WERI-Rb-1 (cell line): ENCODE results near the gene B4GALT2.

Experiments
- DNase-seq: peaks from one replicate; pipeline ENCODE4 v3.0.0-alpha.2; 2020
- H3K27ac ChIP-seq: fragments of 250-450 bp; sonication (Bioruptor Pico); 2 replicates; pipeline ENCODE4 v1.5.1; 2020; ENCODE audit warnings: mild to moderate bottlenecking, moderate library complexity
- H3K27me3 ChIP-seq: fragments of 250-450 bp; sonication (Bioruptor Pico); 2 replicates; pipeline ENCODE4 v1.5.1; 2021; ENCODE audit warnings: mild to moderate bottlenecking, low read depth, moderate library complexity; ENCODE audit not compliant: insufficient read depth, severe bottlenecking
- H3K36me3 ChIP-seq: fragments of 250-450 bp; sonication (Bioruptor Pico); 2 replicates; pipeline ENCODE4 v1.5.1; 2020; ENCODE audit warnings: mild to moderate bottlenecking, moderate library complexity
- H3K4me3 ChIP-seq: 2 replicates; pipeline ENCODE4 v1.5.1; 2011; ENCODE audit warnings: low read depth, mild to moderate bottlenecking, control low read depth, low read length
- H3K9me3 ChIP-seq: fragments of 250-450 bp; sonication (Bioruptor Pico); 2 replicates; pipeline ENCODE4 v1.5.1; 2021; ENCODE audit warnings: mild to moderate bottlenecking, moderate library complexity; ENCODE audit not compliant: severe bottlenecking
- TF ChIP-seq, protein P1 (sequence below): IDR thresholded peaks from 2 replicates; pipeline ENCODE4 v1.5.1; 2011; ENCODE audit warnings: low read depth, mild to moderate bottlenecking, control low read depth, inconsistent platforms, low read length

The B4GALT2 gene

DNA sequence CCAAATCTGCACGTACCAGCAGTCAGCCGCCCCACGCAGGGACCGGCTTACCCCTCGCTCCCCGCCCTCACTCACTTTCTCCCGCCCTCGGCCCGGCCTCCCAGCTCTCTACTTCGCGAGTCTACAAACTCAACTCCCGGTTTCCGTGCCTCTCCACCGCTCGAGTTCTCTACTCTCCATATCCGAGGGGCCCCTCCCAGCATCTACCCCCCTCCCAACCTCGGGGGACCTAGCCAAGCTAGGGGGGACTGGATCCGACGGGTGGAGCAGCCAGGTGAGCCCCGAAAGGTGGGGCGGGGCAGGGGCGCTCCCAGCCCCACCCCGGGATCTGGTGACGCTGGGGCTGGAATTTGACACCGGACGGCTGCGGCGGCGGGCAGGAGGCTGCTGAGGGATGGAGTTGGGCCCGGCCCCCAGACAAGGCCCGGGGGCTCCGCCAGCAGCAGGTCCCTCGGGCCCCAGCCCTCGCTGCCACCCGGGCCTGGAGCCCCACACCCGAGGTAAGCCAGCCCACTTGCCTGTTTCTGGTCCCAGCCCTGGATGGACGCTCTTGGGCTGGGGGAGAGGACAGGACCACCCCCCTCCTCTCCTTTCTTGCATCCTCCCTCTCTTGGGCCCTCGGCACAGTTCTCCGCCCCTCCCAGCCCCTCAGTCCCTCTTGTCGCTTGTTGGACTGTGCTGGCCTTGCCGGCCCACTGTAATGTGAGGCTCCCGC, 45.5 kb upstream of the B4GALT2 start, which contains the start of gene ARTN:
TSS of gene ARTN (plus strand) at position 416 of the 715 bp plus-strand sequence. CDS start 1,856 bp downstream, outside the sequence.
- H3K27me3 ChIP-seq: no peaks in the 10 kb centered on the region
- H3K9me3 ChIP-seq: no peaks in the 10 kb centered on the region
- TF ChIP-seq, protein P1, sequence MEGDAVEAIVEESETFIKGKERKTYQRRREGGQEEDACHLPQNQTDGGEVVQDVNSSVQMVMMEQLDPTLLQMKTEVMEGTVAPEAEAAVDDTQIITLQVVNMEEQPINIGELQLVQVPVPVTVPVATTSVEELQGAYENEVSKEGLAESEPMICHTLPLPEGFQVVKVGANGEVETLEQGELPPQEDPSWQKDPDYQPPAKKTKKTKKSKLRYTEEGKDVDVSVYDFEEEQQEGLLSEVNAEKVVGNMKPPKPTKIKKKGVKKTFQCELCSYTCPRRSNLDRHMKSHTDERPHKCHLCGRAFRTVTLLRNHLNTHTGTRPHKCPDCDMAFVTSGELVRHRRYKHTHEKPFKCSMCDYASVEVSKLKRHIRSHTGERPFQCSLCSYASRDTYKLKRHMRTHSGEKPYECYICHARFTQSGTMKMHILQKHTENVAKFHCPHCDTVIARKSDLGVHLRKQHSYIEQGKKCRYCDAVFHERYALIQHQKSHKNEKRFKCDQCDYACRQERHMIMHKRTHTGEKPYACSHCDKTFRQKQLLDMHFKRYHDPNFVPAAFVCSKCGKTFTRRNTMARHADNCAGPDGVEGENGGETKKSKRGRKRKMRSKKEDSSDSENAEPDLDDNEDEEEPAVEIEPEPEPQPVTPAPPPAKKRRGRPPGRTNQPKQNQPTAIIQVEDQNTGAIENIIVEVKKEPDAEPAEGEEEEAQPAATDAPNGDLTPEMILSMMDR: no peak
- H3K4me3 ChIP-seq: no peak within 1 kb of the TSS
- H3K27ac ChIP-seq: no peak within 1 kb of the TSS
- DNase-seq: no peak
- H3K36me3 ChIP-seq: no peaks in the 10 kb centered on the region

DNA sequence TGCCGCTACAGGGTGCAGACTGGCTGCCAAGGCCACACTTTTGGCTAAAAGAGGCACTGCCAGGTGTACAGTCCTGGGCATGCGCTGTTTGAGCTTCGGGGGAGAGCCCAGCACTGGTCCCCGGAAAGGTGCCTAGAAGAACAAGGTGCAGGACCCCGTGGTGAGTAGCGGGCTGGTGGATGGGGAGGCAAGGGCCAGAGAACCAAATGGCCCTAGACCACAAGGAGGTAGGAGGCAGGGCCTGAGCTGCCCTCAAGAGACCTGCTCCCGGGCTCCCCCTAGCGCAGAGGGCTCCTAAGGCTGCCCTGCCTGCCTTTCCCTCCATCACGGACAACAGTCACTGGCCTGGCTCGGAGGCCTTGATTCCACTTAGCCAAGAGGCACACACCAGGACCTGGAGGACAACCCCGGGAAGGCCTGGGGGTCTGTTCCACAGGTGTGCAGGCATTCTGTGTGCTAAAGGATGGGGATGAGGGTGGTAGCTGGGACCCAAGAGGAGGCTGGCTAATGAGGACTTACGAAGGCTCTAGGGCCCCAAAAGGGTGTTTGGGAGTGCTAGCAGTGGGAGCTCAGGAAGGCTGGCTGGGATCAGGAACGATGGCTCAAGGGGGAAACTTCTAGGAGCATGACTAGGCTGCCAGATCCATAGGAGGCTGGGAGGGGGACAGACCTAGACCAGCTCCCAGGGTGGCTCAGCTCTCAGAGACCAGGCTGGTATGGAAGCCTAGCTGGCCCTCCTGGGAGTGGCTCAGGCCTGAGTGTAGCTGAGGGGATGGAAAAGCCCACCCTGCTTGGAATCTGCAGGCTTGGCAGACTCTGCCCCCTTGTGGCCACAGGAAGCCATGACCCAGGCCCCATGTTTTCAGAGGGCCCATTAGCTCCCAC, 44.7 kb upstream of the B4GALT2 start:
- H3K9me3 ChIP-seq: no peaks in the 10 kb centered on the region
- H3K36me3 ChIP-seq: no peaks in the 10 kb centered on the region
- TF ChIP-seq, protein P1: peak; percentile 94
- no peak overlapping the region for H3K4me3 ChIP-seq
- no peaks in the 10 kb centered on the region for H3K27me3 ChIP-seq
- H3K27ac ChIP-seq: no peak overlapping the region
- DNase-seq: peak; percentile 87

DNA sequence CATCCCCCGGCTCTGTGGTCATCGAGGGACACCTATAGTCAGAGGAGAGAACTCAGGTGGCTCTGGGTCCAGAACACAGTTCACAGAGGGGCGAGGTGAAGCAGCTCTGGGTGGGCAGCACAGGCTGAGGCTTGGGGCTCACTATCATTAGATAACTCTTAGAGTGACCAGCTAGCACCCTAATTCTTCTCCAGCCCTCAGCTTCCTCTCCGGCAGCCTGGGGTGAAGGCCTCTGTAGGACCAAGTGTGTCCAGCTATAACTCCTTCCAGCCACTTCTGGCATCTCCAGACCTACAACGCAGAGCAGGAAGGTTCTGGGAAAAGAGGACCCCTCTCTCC, 44.1 kb upstream of the B4GALT2 start:
- DNase-seq: no peak
- H3K27ac ChIP-seq: 0 out of 2 replicates have a peak overlapping the region, but pooled peaks have one; percentile 17
- TF ChIP-seq, protein P1: no peak
- H3K36me3 ChIP-seq: no peaks in the 10 kb centered on the region
- H3K9me3 ChIP-seq: no peaks in the 10 kb centered on the region
- no peak overlapping the region for H3K4me3 ChIP-seq
- H3K27me3 ChIP-seq: no peaks in the 10 kb centered on the region

DNA sequence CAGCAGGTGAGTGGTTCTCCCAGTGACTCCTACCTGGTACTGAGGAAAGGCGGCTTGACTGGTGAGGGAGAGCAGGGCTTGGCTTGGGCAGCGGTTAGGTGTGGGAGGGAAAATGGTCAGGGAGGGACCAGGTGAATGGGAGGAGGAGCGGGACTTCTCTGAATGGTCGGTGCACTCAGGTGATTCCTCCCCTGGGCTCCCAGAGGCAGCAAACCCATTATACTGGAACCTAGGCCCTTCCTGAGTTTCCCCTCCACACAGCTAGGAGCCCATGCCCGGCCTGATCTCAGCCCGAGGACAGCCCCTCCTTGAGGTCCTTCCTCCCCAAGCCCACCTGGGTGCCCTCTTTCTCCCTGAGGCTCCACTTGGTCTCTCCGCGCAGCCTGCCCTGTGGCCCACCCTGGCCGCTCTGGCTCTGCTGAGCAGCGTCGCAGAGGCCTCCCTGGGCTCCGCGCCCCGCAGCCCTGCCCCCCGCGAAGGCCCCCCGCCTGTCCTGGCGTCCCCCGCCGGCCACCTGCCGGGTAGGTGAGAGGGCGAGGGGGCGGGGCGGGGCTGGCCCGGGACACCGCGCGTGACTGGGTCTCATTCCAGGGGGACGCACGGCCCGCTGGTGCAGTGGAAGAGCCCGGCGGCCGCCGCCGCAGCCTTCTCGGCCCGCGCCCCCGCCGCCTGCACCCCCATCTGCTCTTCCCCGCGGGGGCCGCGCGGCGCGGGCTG, 43.1 kb upstream of the B4GALT2 start:
- H3K27me3 ChIP-seq: no peaks in the 10 kb centered on the region
- TF ChIP-seq, protein P1: no peak
- peak; percentile 57 for DNase-seq
- peak overlapping the region; percentile 36; the same call in 1 of the 2 replicates for H3K27ac ChIP-seq
- H3K36me3 ChIP-seq: no peaks in the 10 kb centered on the region
- H3K9me3 ChIP-seq: no peaks in the 10 kb centered on the region
- H3K4me3 ChIP-seq: peak overlapping the region; percentile 34

DNA sequence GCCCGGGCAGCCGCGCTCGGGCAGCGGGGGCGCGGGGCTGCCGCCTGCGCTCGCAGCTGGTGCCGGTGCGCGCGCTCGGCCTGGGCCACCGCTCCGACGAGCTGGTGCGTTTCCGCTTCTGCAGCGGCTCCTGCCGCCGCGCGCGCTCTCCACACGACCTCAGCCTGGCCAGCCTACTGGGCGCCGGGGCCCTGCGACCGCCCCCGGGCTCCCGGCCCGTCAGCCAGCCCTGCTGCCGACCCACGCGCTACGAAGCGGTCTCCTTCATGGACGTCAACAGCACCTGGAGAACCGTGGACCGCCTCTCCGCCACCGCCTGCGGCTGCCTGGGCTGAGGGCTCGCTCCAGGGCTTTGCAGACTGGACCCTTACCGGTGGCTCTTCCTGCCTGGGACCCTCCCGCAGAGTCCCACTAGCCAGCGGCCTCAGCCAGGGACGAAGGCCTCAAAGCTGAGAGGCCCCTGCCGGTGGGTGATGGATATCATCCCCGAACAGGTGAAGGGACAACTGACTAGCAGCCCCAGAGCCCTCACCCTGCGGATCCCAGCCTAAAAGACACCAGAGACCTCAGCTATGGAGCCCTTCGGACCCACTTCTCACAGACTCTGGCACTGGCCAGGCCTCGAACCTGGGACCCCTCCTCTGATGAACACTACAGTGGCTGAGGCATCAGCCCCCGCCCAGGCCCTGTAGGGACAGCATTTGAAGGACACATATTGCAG, 42.4 kb upstream of the B4GALT2 start:
- Histone ChIP-seq H3K9me3 (no peaks in the 10 kb centered on the region), H3K4me3 (peak overlapping the region; percentile 53), H3K27me3 (no peaks in the 10 kb centered on the region), H3K27ac (peak overlapping the region; percentile 54), H3K36me3 (no peaks in the 10 kb centered on the region)
- DNase-seq: peak; percentile 68
- TF ChIP-seq, protein P1: peak; percentile 55
